Measurements from ENCODE around the gene TMEM212. TPM values are rescaled to one million over a fixed set of nuclear protein-coding genes. Genes with fewer than 3 reads are reported as not detected.

The TMEM212 gene
- total and polyA plus RNA-seq, 2 donors (not counting 3 experiments of a cell fraction or from before 2014, with no cell fraction given), result not detected

GRCh38 chr3:171827836-171828458 is 15.2 kb upstream of the TMEM212 start:
- Histone ChIP-seq H3K4me2 (ENCODE audit: insufficient read depth, low read length) (no peak overlapping the region), H3K9me1 (replicated peaks; ENCODE audit: control insufficient read depth, extremely low read depth, insufficient read depth, low read length) (no peaks in the 10 kb centered on the region), H3K36me3 (ENCODE audit: control insufficient read depth in 2 of 2, extremely low read depth in 1 of 2, insufficient read depth in 2 of 2, low read length in 2 of 2) (no peaks in the 10 kb centered on the region), H4K20me1 (replicated peaks; ENCODE audit: control insufficient read depth, extremely low read depth, insufficient read depth, low read length) (no peaks in the 10 kb centered on the region), H3K27me3 (ENCODE audit: control insufficient read depth in 2 of 2, insufficient read depth in 2 of 2, low read length in 2 of 2) (no peaks in the 10 kb centered on the region), H3K4me3 (replicated peaks in 1 of 3; ENCODE audit: insufficient read depth in 1 of 3, low read depth in 1 of 3, low read length in 3 of 3) (no peak overlapping the region), H3K9me3 (replicated peaks; ENCODE audit: control insufficient read depth, insufficient read depth, low read length) (no peaks in the 10 kb centered on the region), H2AFZ (ENCODE audit: low read depth, low read length) (no peak overlapping the region), H3K27ac (ENCODE audit: insufficient read depth, low read depth, low read length) (no peak overlapping the region), H3K4me1 (ENCODE audit: control insufficient read depth, extremely low read depth, insufficient read depth, low read length) (peaks cover 40% of the 10 kb centered on the region), H3K9ac (replicated peaks; ENCODE audit: extremely low read depth, insufficient read depth, low read length) (no peak overlapping the region), H3K79me2 (ENCODE audit: control insufficient read depth, insufficient read depth, low read length) (no peaks in the 10 kb centered on the region)
- no peak for DNase-seq (ENCODE audit: low read depth, low spot score)
- BruUV-seq (replicated peaks), result no TSS peak
- ChIA-PET POLR2A (no interaction called here), CTCF (interaction anchor here (0.7 to 3.3 kb wide), 12 partner anchors 12 to 213 kb away, joined by 3 to 62 read pairs (median 6); partner anchors contain the start of gene PLD1)
- dilution Hi-C loops (cut with MboI; ENCODE audit: extremely low pct_ligation_motif_present, low sequenced_read_pairs), result no loop called here
- no peak for FAIRE-seq
- intact Hi-C loops (cut with micrococcal nuclease), result no loop called here
- no peak for TF ChIP-seq POLR2A (IDR thresholded peaks at IDR 0.05; ENCODE audit: low read depth, low read length)
- TF ChIP-seq CTCF (IDR thresholded peaks at IDR 0.05; ENCODE audit: extremely low read depth in 1 of 2, insufficient read depth in 1 of 2, low read depth in 1 of 2, low read length in 2 of 2), result no peak
- TF ChIP-seq FOS (IDR thresholded peaks at IDR 0.05; ENCODE audit: borderline replicate concordance, insufficient read depth, low read length), result no peak
- no peak for TF ChIP-seq MYC (IDR thresholded peaks at IDR 0.05; ENCODE audit: low read depth, low read length)
- no peak for TF ChIP-seq GATA2 (IDR thresholded peaks at IDR 0.05; ENCODE audit: insufficient read depth, insufficient read length, low read depth, low read length)
- TF ChIP-seq JUN (IDR thresholded peaks at IDR 0.05; ENCODE audit: borderline replicate concordance, insufficient read depth, insufficient read length, low read depth), result no peak
- no peak for TF ChIP-seq MAX (IDR thresholded peaks at IDR 0.05; ENCODE audit: insufficient read depth, insufficient read length)
- no peak for TF ChIP-seq EZH2 (IDR thresholded peaks at IDR 0.05; ENCODE audit: borderline replicate concordance, low read depth, low read length, severe bottlenecking)
- no peak for TF ChIP-seq POLR2AphosphoS5 (IDR thresholded peaks at IDR 0.05; ENCODE audit: insufficient read depth, low read depth, low read length)

All from endothelial cell of umbilical vein (primary cell).